K562 (cell line): ENCODE data around the gene THOP1. TPM values are rescaled to one million over a fixed set of nuclear protein-coding genes. Genes with fewer than 3 reads are reported as not detected.

ENCODE experiments used
- ATAC-seq: fragments of 200-7000 bp; cut with Tn5 transposase; 3 replicates; pipeline ENCODE4 v1.9.1; 2020; ENCODE audit warnings: moderate library complexity
- BruUV-seq: library from RNA; stranded (reverse); fragments of 400-500 nt; replicated peaks from 2 replicates; lab custom pipeline; 2021; lab: Mats Ljungman, UMichigan
- CTCF ChIA-PET: fragments of 300-600 bp; formaldehyde crosslinking; extraction: SDS; loops from one replicate; lab custom pipeline; 2021; ENCODE audit warnings: low intra/inter-chr PET ratio; lab: Yijun Ruan, JAX
- POLR2A ChIA-PET: fragments of 300-600, 350-650 bp; sonication (Branson Sonifier 250); formaldehyde crosslinking; extraction: SDS; loops from one replicate; lab custom pipeline; 2021; ENCODE audit warnings: antibody characterized with exemption, inconsistent platforms; lab: Yijun Ruan, JAX
- DNase-seq, 4 experiments: peaks; one replicate each; pipeline versions ENCODE4 v3.0.0 to v3.0.0-alpha.2; 2011 to 2018; ENCODE audit warnings: low spot score in 3 of 4, mixed read lengths in 3 of 4; ENCODE audit errors: extremely low read depth in 1 of 4
- FAIRE-seq: peaks from 2 replicates; lab custom pipeline; 2011; peaks lifted over from hg19 to GRCh38; lab: Jason Lieb, UNC
- H2AFZ ChIP-seq: 2 replicates; pipeline ENCODE4 v1.6.0; 2011; ENCODE audit warnings: low read depth, low read length, control low read depth, inconsistent platforms
- H3K27ac ChIP-seq: fragments of 200-600 bp; 3 replicates; pipeline ENCODE4 v1.8.0; 2011; ENCODE audit warnings: low read depth, mild to moderate bottlenecking, control low read depth, inconsistent platforms, low read length, moderate library complexity, mixed read lengths; ENCODE audit errors: extremely low read depth
- H3K27me3 ChIP-seq, 2 experiments: fragments of 300-600 bp in 1 of 2; 2 replicates in 1 of 2; 3 replicates in 1 of 2; pipeline versions ENCODE4 v1.6.0 to v1.8.0; 2011; ENCODE audit warnings: inconsistent platforms in 2 of 2, low read length in 2 of 2, mild to moderate bottlenecking in 1 of 2, mixed read lengths in 1 of 2, moderate library complexity in 1 of 2; ENCODE audit not compliant: control insufficient read depth in 2 of 2, insufficient read depth in 2 of 2
- H3K36me3 ChIP-seq: fragments of 300-600 bp; 3 replicates; pipeline ENCODE4 v1.8.0; 2011; ENCODE audit warnings: mild to moderate bottlenecking, low read length, inconsistent platforms; ENCODE audit not compliant: control insufficient read depth, insufficient read depth
- H3K4me1 ChIP-seq, 2 experiments: fragments of 200-600 bp in 1 of 2; replicated peaks in 1 of 2; 2 replicates in 1 of 2; 3 replicates in 1 of 2; pipeline versions ENCODE4 v1.5.1 to v1.8.0; 2011; ENCODE audit warnings: inconsistent platforms in 2 of 2, low read length in 2 of 2, mild to moderate bottlenecking in 1 of 2, mixed read lengths in 1 of 2, moderate library complexity in 1 of 2; ENCODE audit not compliant: control insufficient read depth in 2 of 2, insufficient read depth in 2 of 2
- H3K4me2 ChIP-seq: 2 replicates; pipeline ENCODE4 v1.6.1; 2011; ENCODE audit warnings: low read length, control low read depth, inconsistent platforms, mixed read lengths; ENCODE audit not compliant: insufficient read depth
- H3K4me3 ChIP-seq: fragments of 200-600 bp; sonication (generic), shearing (Covaris generic); 2 replicates; pipeline ENCODE4 v1.5.1; 2016; ENCODE audit warnings: control low read depth, inconsistent platforms
- H3K79me2 ChIP-seq: fragments of 200-600 bp; 3 replicates; pipeline ENCODE4 v1.8.0; 2011; ENCODE audit warnings: low read length, inconsistent platforms; ENCODE audit not compliant: control insufficient read depth, insufficient read depth
- H3K9ac ChIP-seq, 2 experiments: 2 replicates each; pipeline versions ENCODE4 v1.6.0 to v1.6.1; 2011; ENCODE audit warnings: low read depth in 2 of 2, low read length in 2 of 2, control low read depth in 1 of 2, inconsistent platforms in 1 of 2, mild to moderate bottlenecking in 1 of 2, mixed read lengths in 1 of 2; ENCODE audit not compliant: insufficient read depth in 1 of 2
- H3K9me1 ChIP-seq: one replicate; pipeline ENCODE4 v1.6.0; 2011; ENCODE audit warnings: inconsistent platforms, mild to moderate bottlenecking, low read length, moderate library complexity; ENCODE audit not compliant: control insufficient read depth, insufficient read depth
- H3K9me3 ChIP-seq: replicated peaks from 2 replicates; pipeline ENCODE4 v1.5.1; 2011; ENCODE audit warnings: low read depth, low read length, inconsistent platforms; ENCODE audit not compliant: control insufficient read depth, insufficient read depth
- H4K20me1 ChIP-seq: replicated peaks from 2 replicates; pipeline ENCODE4 v1.6.1; 2011; ENCODE audit warnings: low read length, inconsistent platforms, mixed read lengths; ENCODE audit not compliant: control insufficient read depth, insufficient read depth
- CREBBP ChIP-seq: IDR thresholded peaks from one replicate; pipeline ENCODE4 v1.6.1; 2012; ENCODE audit warnings: low read depth, mild to moderate bottlenecking, control low read depth, inconsistent platforms, low read length
- E2F4 ChIP-seq: sonication (generic); formaldehyde crosslinking; IDR thresholded peaks from 2 replicates; pipeline ENCODE4 v1.8.0; 2022; ENCODE audit warnings: mild to moderate bottlenecking, low read depth, missing genetic modification reagents
- GABPA ChIP-seq: fragments of 200-800 bp; sonication (Bioruptor generic); conservative IDR thresholded peaks from 2 replicates; pipeline ENCODE4 v1.6.1; 2016; ENCODE audit warnings: low read depth, missing genetic modification characterization, missing compliant biosample characterization
- MXI1 ChIP-seq: IDR thresholded peaks from 2 replicates; pipeline ENCODE4 v1.6.1; 2011; ENCODE audit warnings: low read depth, mild to moderate bottlenecking, improper control_type of control experiment, low read length
- NCOA6 ChIP-seq: fragments of 450-650 bp; IDR thresholded peaks from 2 replicates; pipeline ENCODE4 v1.6.1; 2017; ENCODE audit warnings: mild to moderate bottlenecking
- NONO ChIP-seq, 2 experiments: fragments of 200-400 bp in 1 of 2; fragments of 450-650 bp in 1 of 2; formaldehyde crosslinking in 1 of 2; IDR thresholded peaks; 2 replicates each; pipeline ENCODE4 v1.6.1; 2017; ENCODE audit warnings: low read depth in 2 of 2, mild to moderate bottlenecking in 2 of 2, moderate library complexity in 2 of 2, low read length in 1 of 2
- POLR2G ChIP-seq: fragments of 200-400 bp; formaldehyde crosslinking; IDR thresholded peaks from 2 replicates; pipeline ENCODE4 v1.6.1; 2017; ENCODE audit warnings: low read depth, mild to moderate bottlenecking, antibody characterized with exemption, low read length, moderate library complexity
- SIRT6 ChIP-seq: IDR thresholded peaks from one replicate; pipeline ENCODE4 v1.6.1; 2012; ENCODE audit warnings: low read depth, mild to moderate bottlenecking, control low read depth, inconsistent platforms, low read length, moderate library complexity
- ZC3H8 ChIP-seq: fragments of 450-650 bp; IDR thresholded peaks from 2 replicates; pipeline ENCODE4 v1.6.1; 2017
- ZNF407 ChIP-seq: fragments of 450-650 bp; IDR thresholded peaks from 2 replicates; pipeline ENCODE4 v1.6.1; 2016; ENCODE audit warnings: low read depth
- ZNF717 ChIP-seq: fragments of 250-450 bp; sonication (Bioruptor Pico); IDR thresholded peaks from 2 replicates; pipeline ENCODE4 v1.5.0; 2021
- WGBS: fragments of 100-300 bp; shearing (Covaris generic); methylation state at CpG from one replicate; pipeline ENCODE4 v1.1.6; 2016; ENCODE audit warnings: low coverage, mixed read lengths; ENCODE audit not compliant: insufficient coverage; ENCODE audit errors: missing lambda C conversion rate; 5-methylcytosine and 5-hydroxymethylcytosine counted together
- in situ Hi-C: fragments of 300-500 bp; cut with MboI; formaldehyde crosslinking; loops from 4 replicates; pipeline ENCODE4 v1.15.0; 2018; ENCODE audit warnings: inconsistent platforms, mixed read lengths
- intact Hi-C: fragments of 100-400 bp; cut with micrococcal nuclease; formaldehyde crosslinking; loops from 2 replicates; pipeline ENCODE4 v1.14.2; 2022
- polyA plus RNA-seq, 8 experiments: library from polyadenylated mRNA; depleted of rRNA in 4 of 8; stranded (reverse) in 5 of 8; unstranded in 3 of 8; fragments of >200 nt; fragmentation: Nextera tagmentation in 2 of 8; fragmentation: Illumina TruSeq in 1 of 8; extraction: Ambion mirVana in 2 of 8; extraction: Trizol in 1 of 8; gene quantifications; 2 replicates each; pipeline versions ENCODE4 v1.2.1 to v1.2.3, GENCODE V29; 2011 to 2014; ENCODE audit warnings: inconsistent platforms in 1 of 8, missing spikeins in 1 of 8
- total RNA-seq, 7 experiments: library from RNA; depleted of rRNA in 6 of 7; stranded (reverse); fragments of >200 nt in 6 of 7; fragmentation: Illumina TruSeq in 2 of 7; extraction: Trizol in 2 of 7; gene quantifications; 2 replicates each; pipeline versions ENCODE4 v1.2.1 to v1.2.3, GENCODE V29; 2011 to 2021; ENCODE audit warnings: low replicate concordance in 1 of 7

Gene THOP1
- total and polyA plus RNA-seq, 9 of the 15 experiments (the other 6 are each of a cell fraction or from before 2014, with no cell fraction given): 1.3 to 255 (median 96.1) TPM

- H3K36me3 ChIP-seq: peaks cover 94% of the 10 kb centered on the region; the same call in 2 of the 3 replicates
- H3K4me1 ChIP-seq: peaks cover 0 to 7% of the 10 kb centered on the region in 2 experiments; a peak in 1 of 5 replicates
- H4K20me1 ChIP-seq: no peaks in the 10 kb centered on the region
- CTCF ChIA-PET: no interaction called here
- H3K9me3 ChIP-seq: no peaks in the 10 kb centered on the region
- intact Hi-C loops: no loop called here
- ATAC-seq: no peak
- no peak for DNase-seq
- H3K9me1 ChIP-seq: no peaks in the 10 kb centered on the region
- in situ Hi-C loops: no loop called here
- no peaks in the 10 kb centered on the region for H3K27me3 ChIP-seq
- BruUV-seq: no TSS peak
- H3K9ac ChIP-seq: peak overlapping the region in 1 of 2 experiments; percentile 9; a peak in 1 of 4 replicates
- no peaks in the 10 kb centered on the region for H3K79me2 ChIP-seq
- no peak overlapping the region for H3K4me3 ChIP-seq
- no peak overlapping the region for H3K4me2 ChIP-seq
- no peak overlapping the region for H3K27ac ChIP-seq
- FAIRE-seq: no peak
- 93% methylated on average over 19 of the region's 28 CpGs for WGBS
- H2AFZ ChIP-seq: no peak overlapping the region
- POLR2A ChIA-PET: interaction anchor here (0.6 kb wide), 1 partner anchor 139 kb away, joined by 4 read pairs; no protein-coding TSS in a partner anchor
- TF ChIP-seq NONO (IDR thresholded peaks at IDR 0.05; ENCODE audit: low read depth in 2 of 2, low read length in 1 of 2) (no peak), ZC3H8 (no peak), ZNF717 (CRISPR knock-in tag) (no peak), E2F4 (CRISPR knock-in tag) (no peak), POLR2G (no peak), CREBBP (no peak), MXI1 (no peak), GABPA (tag) (no peak), SIRT6 (no peak), ZNF407 (no peak), NCOA6 (no peak)
Observed at GRCh38 chr19:2805261-2805900, 20.1 kb downstream of the THOP1 start.
